Hippocampal formation (tissue), 2 donors: ENCODE measurements around the gene ABCB10.
A peak's percentile ranks its signal among the peaks of the same experiment; 100 is the strongest.
"Not testable (repeated sequence)": the region's sequence is repeated elsewhere in the genome, so short reads cannot be mapped to it uniquely, and the experiment has no call there.

Experiments used
- DNase-seq, 2 donors: peaks; one replicate each; lab custom pipeline; 2025; lab: John Stamatoyannopoulos, UW

The ABCB10 gene

GRCh38 chr1:229536982-229537381, 21.5 kb downstream of the ABCB10 start:
- DNase-seq: no peak

- DNase-seq: peak in 1 of 2 donors; percentile 17
Observed at GRCh38 chr1:229535230-229535629, 23.3 kb downstream of the ABCB10 start.

- no peak for DNase-seq
Observed at GRCh38 chr1:229531326-229531725, 27.2 kb downstream of the ABCB10 start.

- DNase-seq: no peak
Observed at GRCh38 chr1:229529639-229530038, 28.9 kb downstream of the ABCB10 start.

- no peak for DNase-seq
Observed at GRCh38 chr1:229526695-229527094, 31.8 kb downstream of the ABCB10 start.

- DNase-seq: no peak
Observed at GRCh38 chr1:229523052-229523451, 35.5 kb downstream of the ABCB10 start.

GRCh38 chr1:229514578-229515275, 43.8 kb downstream of the ABCB10 start:
- DNase-seq: peak; percentile 32 to 87

- not testable (repeated sequence) for DNase-seq
Observed at GRCh38 chr1:229511625-229512024, 46.9 kb downstream of the ABCB10 start.

- DNase-seq: not testable (repeated sequence)
Observed at GRCh38 chr1:229511201-229511600, 47.3 kb downstream of the ABCB10 start.

- DNase-seq: no peak
Observed at GRCh38 chr1:229509576-229509975, 48.9 kb downstream of the ABCB10 start.

- DNase-seq: no peak
Observed at GRCh38 chr1:229508823-229509337, 49.6 kb downstream of the ABCB10 start.

- peak; percentile 93 to 94 for DNase-seq
Observed at GRCh38 chr1:229507951-229508822, 50.3 kb downstream of the ABCB10 start, which contains the start of gene NUP133. TSS of gene NUP133 (minus strand) at chr1:229508341. CDS start at chr1:229508249, 92 bp downstream.

GRCh38 chr1:229507502-229507901, 51.0 kb downstream of the ABCB10 start:
- no peak for DNase-seq

GRCh38 chr1:229506633-229507032, 51.9 kb downstream of the ABCB10 start:
- no peak for DNase-seq

GRCh38 chr1:229495782-229496181, 62.7 kb downstream of the ABCB10 start:
- no peak for DNase-seq

- DNase-seq: no peak
Observed at GRCh38 chr1:229487181-229487580, 71.3 kb downstream of the ABCB10 start.

- no peak for DNase-seq
Observed at GRCh38 chr1:229485318-229485717, 73.2 kb downstream of the ABCB10 start.

GRCh38 chr1:229482511-229482910, 76.0 kb downstream of the ABCB10 start:
- DNase-seq: no peak

- DNase-seq: no peak
Observed at GRCh38 chr1:229480495-229480894, 78.0 kb downstream of the ABCB10 start.

GRCh38 chr1:229479660-229480399, 78.7 kb downstream of the ABCB10 start:
- DNase-seq: no peak

- no peak for DNase-seq
Observed at GRCh38 chr1:229478852-229479251, 79.7 kb downstream of the ABCB10 start.

- not testable (repeated sequence) for DNase-seq
Observed at GRCh38 chr1:229475859-229476258, 82.6 kb downstream of the ABCB10 start.
